HG03439 (cell line): Measurements from ENCODE around the gene CSNK1E.

Experiments
- ATAC-seq: cut with Tn5 transposase; IDR thresholded peaks from one replicate; pipeline ENCODE4 v1.9.1; 2021; ENCODE audit warnings: mild to moderate bottlenecking, moderate library complexity; ENCODE audit not compliant: unreplicated experiment

The CSNK1E gene

DNA sequence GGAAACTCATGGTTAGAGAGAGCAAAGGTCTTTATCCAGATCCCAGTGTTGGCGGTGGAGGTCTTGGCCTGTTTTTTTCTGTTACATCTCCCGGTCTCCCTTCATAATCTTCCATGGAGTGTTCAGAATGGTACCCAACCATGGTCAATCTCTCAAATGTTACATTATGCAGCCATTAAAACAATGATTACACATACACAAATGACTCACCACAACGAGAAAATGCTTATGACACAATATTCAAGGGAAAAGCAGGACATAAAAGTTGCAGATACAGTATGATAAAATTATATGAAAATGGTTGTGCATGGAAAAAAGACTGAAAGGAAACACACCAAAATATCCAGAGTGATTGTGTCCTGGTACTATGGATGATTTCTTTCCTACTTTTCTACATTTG lies 17.8 kb upstream of the CSNK1E start:
- ATAC-seq = no peak

DNA sequence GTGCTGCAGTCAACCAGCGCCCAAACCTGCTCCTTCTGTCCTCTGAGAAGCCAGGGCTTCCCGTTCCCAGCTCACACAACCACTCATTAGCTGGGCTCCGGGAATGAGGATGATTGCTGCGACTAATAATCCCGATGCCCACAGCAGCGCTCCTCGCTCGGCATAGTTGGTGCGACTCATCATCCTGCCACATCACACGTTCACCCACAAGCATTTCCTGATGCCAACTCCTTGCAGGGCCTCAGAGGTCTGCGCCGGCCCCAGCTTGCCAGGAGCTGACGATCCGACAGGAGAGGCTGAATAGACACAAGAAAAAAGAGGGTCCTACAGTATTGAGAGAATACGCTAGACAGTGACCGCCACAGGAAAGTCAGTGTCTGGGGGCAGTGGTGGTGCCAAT lies 10.6 kb upstream of the CSNK1E start:
- no peak for ATAC-seq

- no peak for ATAC-seq
Measured at GRCh38 chr22:38327396-38327795, 10.2 kb upstream of the CSNK1E start.

GRCh38 chr22:38325587-38325986 lies 8.4 kb upstream of the CSNK1E start:
- no peak for ATAC-seq

DNA sequence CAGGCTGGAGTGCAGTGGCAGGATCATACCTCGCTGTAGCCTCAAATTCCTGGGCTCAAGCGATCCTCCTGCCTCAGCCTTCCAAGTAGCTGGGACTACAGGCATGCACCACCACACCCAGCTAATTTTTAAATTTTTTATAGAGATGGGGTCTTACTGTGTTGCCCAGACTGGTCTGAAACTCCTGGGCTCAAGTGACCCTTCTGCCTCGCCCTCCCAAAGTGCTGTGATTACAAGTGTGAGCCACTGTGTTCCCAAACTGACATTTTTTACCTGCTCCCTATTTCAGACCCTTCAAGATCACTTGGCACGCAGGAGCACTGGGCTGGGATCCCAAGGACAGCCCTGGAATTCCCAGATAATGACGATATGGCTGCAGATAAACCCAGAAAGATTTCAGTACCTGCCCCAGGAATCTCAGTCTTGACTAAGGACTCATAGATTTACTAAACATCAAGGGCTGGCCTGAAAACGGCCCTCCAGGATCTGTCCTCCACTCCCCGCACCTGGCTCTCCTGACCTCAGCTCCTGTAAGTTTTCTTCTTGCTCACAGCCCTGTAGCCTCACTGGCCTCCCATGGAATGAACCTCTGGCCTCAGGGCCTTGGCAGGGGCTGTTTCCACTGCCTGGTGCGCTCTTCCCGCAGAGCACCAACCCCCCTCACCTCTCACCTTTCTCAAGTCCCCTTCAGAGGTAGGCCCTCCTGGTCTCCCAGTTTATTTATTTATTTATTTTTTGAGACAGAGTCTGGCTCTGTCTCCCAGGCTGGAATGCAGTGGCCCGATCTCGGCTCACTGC lies 3.6 kb upstream of the CSNK1E start:
- ATAC-seq = no peak

GRCh38 chr22:38318792-38319773 lies 1.9 kb upstream of the CSNK1E start:
- no peak for ATAC-seq

DNA sequence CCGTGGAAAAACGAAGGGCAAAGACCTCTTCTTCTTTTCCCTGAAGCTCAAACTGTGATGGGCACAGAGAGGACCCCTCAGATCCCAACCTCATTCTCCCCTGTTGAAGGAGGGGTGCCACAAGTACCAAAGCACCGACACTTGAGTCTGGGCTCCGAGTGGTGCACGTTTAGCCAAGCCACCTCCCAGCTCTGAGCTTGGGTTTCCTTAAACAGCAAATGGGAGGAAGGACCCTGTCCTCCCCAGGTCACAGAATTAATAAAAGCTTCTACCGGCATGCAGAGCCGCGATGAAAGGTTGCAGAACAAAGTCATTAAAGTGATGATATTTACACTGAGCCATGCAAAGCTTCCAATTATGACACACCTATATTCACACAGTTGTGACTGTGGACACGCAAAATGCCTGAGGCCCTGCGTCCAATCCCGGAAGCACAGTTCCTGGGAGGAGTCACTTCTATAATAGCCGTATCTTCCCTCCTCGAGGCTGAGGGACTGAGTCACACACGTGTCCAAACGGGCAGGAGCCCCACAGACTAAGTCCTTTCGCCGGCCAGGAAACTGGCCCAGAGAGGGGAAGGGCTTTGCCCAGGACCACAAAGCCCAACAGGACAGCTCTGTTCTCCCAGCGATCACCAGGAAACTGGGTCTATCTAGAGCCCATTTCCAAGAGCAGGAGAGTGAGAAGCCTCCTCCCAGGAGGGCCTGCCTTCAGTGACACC lies 922 bp upstream of the CSNK1E start:
- ATAC-seq = no peak

DNA sequence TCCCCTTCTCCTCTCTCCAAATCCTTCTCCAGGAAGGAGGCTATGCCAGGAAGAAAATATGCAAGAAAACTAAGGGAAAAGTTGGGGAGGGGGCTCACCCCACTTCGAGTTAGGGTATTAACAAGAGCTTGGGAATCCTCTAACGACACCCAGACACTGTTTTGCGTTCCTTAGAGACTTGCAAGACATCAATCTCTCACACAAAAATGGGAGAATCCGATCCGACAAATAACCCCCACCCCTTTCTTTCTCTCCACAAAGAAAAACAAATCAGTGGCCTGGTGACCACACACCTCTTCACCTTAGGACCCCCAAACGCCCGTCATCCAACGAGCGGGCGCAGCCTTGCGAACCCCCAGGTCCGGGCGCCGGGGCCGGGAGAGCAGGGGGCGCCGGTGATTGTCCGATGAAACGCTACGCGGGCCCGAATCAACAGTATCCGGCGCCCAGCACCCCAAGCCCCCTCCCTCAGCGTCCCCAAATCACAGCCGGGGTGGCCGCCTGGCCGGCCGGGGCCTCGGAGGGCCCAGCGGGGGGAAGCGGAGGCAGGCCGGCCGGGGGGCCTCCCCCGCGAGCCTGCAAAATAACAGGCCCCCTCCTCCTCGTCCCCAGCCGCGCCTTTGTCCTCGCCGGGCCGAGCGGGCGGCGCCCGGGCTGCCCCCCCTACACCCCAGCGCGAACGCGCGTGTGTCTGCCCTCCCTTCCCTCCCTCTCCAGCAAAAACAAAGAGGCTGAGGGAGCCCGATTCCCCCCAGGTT lies 690 bp downstream of the CSNK1E start:
- ATAC-seq = no peak

DNA sequence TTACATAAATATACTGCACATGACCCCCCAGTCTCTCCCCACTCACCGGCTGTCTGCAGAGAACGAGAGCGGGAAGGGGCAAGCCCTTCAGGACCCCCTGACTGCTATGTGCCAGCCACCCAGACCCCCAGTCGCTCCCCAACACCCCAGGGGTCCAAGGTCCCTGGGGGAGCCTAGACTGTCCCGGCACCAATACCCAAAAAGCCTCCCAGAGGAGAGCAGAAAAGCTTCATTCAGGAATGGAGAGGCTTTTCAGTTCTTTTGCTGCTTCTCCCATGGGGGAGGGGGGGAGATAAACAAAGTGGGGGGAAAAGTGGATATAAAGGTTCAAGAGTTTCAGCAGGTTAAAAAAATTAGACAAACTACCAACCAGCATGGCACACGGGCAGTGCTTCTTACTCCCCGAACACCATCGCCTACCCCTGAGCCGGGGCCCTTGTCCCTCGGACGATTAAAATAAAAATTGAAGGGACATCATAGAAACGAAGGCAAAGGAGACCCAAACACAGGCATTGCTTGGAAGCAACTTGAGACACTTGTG lies 1.3 kb downstream of the CSNK1E start:
- ATAC-seq = no peak

GRCh38 chr22:38314933-38315822 lies 2.1 kb downstream of the CSNK1E start:
- no peak for ATAC-seq

DNA sequence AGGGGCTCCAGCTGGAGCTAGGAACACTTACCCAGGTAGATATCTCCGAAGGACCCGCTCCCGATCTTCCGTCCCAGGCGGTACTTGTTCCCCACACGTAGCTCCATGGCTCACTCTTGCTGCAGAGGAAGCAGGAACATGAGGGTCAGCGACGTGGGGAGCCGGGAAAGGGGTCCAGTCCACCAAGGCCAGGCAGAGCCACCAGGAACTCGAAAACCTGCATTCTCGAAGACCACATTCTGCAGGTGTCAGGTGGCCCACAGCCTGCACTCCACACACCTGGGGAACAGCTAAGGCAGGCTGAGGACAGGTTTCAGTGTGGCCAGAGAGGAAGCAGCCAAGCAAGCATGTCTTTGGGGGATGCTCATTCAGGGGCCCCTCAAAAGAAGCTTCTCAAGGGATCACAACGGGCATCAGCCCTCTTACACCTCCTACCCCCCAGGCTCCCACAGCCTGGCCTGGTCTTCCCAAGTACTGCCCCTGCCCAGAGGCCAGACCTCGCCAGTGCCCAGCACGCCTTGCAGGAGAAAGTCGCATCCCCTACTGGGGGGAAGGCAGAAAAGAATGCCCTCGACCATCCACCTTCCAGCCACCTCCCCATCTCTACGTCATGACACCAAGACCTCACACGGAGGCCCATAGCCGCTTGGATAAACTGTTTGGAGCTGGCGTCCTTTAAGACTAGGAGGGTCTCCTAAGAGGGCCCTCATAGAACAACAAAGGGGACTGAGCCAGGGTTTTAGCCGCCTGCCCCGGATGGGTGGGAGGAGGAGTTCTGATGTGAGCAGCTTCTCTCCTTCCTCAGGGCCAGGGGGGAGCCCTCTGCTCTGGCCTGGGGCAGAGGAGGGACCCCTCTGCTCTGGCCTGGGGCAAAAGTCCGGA lies 2.9 kb downstream of the CSNK1E start:
- ATAC-seq = no peak

DNA sequence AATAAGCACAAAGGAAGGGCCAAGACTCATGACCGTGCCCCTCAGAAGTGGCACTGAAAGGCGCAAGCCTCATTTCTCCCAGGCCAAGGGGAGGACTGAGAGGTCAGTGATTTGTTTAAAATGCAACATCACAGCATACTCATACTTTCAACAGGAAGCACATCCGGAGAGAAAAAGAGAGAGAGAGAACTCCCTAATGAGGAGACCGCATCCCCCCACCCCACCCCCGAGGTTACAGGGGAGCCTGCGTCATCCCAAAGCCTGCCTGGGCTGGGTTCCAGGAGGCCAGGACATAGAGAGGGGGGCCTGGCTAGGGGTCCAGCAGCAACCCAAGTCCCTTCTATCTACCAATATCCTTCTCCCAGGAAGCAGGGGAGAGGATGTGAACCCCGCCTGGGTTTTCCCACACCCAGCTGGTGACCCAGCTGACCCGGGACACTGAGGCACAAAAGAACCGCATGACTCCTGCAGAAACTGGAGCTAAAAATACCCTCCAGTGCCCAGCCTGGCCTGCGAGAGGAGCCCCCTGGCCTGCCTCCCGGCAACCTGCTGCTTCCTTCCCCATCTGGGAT lies 3.8 kb downstream of the CSNK1E start:
- no peak for ATAC-seq

GRCh38 chr22:38312261-38312800 lies 4.9 kb downstream of the CSNK1E start:
- no peak for ATAC-seq

DNA sequence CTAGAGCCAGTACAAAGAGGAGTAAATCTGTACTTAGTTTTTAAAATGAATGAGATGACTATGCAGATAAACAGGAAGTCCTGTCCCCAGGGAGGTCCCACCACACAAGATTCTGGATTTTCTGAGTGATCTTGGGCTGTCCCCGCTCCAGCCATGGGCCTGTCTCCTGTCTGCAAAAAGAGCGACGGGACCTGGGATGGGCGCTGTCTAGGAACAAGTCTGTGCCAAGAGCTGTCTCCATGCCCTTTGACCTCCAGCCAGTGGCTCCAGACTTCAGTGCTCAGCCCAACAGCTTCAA lies 6.0 kb downstream of the CSNK1E start:
- ATAC-seq = no peak

DNA sequence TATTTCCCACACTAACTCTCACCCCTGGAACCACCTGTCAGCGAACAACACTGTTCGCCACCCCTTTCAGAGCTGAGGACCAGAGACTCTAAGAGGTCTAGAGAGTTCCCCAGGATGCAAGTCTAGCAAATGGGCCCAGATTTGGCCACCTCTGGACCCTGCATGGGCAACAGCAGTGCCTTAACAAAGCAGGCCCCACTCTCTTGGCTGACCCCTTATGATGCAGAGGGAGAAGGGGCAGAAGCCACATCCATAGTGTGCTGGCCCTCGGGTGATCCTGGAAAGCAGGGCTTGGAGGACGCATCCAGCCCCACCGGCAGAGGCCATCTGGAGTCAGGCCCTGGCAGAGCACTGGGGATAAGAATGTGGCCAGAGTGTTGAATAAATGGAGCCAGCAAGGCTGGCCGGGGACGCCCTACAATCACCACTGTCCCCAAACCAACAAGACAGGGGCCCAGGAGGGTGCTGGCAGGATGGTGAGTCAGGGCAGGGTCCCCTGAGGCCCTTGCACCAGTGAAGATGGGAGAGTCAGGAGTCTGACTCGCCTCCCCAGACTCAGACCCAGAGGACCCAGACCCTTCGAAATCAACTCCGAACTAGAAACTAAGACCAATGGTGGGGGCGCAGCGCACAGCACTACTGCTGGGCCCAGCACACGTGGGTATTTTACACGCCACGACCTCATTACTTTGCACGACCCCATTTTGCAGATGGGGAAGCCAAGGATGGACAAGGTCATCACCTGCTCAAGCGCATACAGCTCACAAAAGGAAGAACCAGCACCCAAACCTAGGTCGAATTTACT lies 6.5 kb downstream of the CSNK1E start:
- ATAC-seq = no peak

DNA sequence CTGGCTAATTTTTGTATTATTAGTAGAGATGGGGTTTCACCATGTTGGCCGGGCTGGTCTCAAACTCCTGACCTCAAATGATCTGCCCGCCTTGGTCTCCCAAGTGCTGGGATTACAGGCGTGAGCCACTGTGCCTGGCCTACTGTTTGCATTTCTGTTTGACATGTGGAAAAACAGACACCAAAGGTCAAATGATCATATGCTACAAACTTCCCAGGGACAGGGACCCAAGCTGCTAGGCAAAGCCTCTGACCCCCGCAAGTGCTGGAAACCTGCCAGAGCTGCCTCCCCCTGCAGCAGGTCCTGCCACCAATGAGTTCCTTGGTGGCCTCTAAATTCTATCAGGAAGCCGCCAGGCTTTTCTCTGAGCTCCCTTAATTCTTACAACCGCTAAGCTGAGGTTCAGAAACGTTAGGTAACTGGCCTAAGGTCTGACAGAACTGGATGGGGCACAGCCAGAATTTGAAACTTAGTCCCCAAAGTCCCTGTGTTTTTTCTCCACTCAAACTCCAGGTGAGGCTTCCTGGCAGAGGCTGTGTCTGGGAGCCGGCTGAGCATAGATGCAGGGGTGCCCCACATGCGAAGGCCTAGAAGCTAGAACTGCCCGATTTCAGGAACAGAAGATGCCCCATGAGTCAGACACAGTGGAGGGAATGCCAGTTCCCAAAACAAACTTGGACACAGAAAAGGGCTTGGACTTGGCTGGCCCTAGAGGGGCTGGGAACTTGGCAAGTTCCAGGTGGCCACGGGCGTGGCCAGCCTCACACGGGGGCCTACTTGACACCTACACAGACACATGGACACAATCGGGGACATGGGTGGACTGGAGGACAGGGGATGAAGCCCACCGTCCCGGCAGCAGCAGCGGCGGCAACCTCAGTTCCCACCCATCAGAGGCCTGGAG lies 7.4 kb downstream of the CSNK1E start:
- ATAC-seq = no peak
